Neural progenitor cell (in vitro differentiated cells): ENCODE results near the gene PPP6R1. TPM values are rescaled to one million over a fixed set of nuclear protein-coding genes. Genes with fewer than 3 reads are reported as not detected.

Source experiments
- DNase-seq: peaks from one replicate; pipeline ENCODE4 v3.0.0-alpha.2; 2016; ENCODE audit warnings: low spot score
- H2AFZ ChIP-seq: fragments of 200-600 bp; sonication (generic); replicated peaks from 2 replicates; pipeline ENCODE4 v1.6.1; 2016; ENCODE audit warnings: antibody characterized with exemption
- H3F3A ChIP-seq: fragments of 200-600 bp; sonication (generic); 2 replicates; pipeline ENCODE4 v1.6.1; 2016; ENCODE audit warnings: antibody characterized with exemption, low read depth
- H3K27ac ChIP-seq: fragments of 200-600 bp; sonication (generic); 2 replicates; pipeline ENCODE4 v1.5.1; 2016; ENCODE audit warnings: mild to moderate bottlenecking
- H3K27me3 ChIP-seq: fragments of 200-600 bp; sonication (generic); 2 replicates; pipeline ENCODE4 v1.6.1; 2016; ENCODE audit warnings: mild to moderate bottlenecking, moderate library complexity
- H3K36me3 ChIP-seq: fragments of 200-600 bp; sonication (generic); 2 replicates; pipeline ENCODE4 v1.5.1; 2016
- H3K4me1 ChIP-seq: fragments of 200-600 bp; sonication (generic); 2 replicates; pipeline ENCODE4 v1.6.1; 2016; ENCODE audit warnings: mixed run types
- H3K4me2 ChIP-seq: fragments of 200-600 bp; sonication (generic); 2 replicates; pipeline ENCODE4 v1.6.1; 2016
- H3K4me3 ChIP-seq: fragments of 200-600 bp; sonication (generic); 2 replicates; pipeline ENCODE4 v1.5.1; 2016
- H3K79me2 ChIP-seq: fragments of 200-600 bp; sonication (generic); 2 replicates; pipeline ENCODE4 v1.6.1; 2016; ENCODE audit warnings: low read depth
- H3K9ac ChIP-seq: fragments of 200-600 bp; sonication (generic); 2 replicates; pipeline ENCODE4 v1.6.1; 2016
- H3K9me3 ChIP-seq: fragments of 200-600 bp; sonication (generic); 2 replicates; pipeline ENCODE4 v1.5.1; 2016; ENCODE audit warnings: low read depth
- H4K20me1 ChIP-seq: fragments of 200-600 bp; sonication (generic); 2 replicates; pipeline ENCODE4 v1.6.1; 2016; ENCODE audit warnings: low read depth
- H3K27ac Mint-ChIP-seq: 3 replicates; pipeline ENCODE4 v1.8.0; 2021; ENCODE audit warnings: mixed read lengths
- H3K27me3 Mint-ChIP-seq: 2 replicates; pipeline ENCODE4 v1.8.0; 2022; ENCODE audit warnings: low read depth, mild to moderate bottlenecking, inconsistent platforms, moderate library complexity, mixed read lengths; ENCODE audit not compliant: insufficient read depth
- H3K36me3 Mint-ChIP-seq: 3 replicates; pipeline ENCODE4 v1.8.0; 2021; ENCODE audit warnings: mixed read lengths
- H3K4me1 Mint-ChIP-seq: 3 replicates; pipeline ENCODE4 v1.8.0; 2021; ENCODE audit warnings: mixed read lengths
- H3K4me3 Mint-ChIP-seq: 3 replicates; pipeline ENCODE4 v1.8.0; 2021; ENCODE audit warnings: mild to moderate bottlenecking, moderate library complexity, mixed read lengths
- H3K9me3 Mint-ChIP-seq: 3 replicates; pipeline ENCODE4 v1.8.0; 2020; ENCODE audit warnings: mixed read lengths
- CTCF ChIP-seq: fragments of 200-600 bp; sonication (generic); IDR thresholded peaks from 2 replicates; pipeline ENCODE4 v1.5.1; 2017; ENCODE audit warnings: antibody characterized with exemption, mild to moderate bottlenecking
- EZH2 ChIP-seq: fragments of 200-600 bp; sonication (generic); IDR thresholded peaks from 2 replicates; pipeline ENCODE4 v1.6.1; 2017; ENCODE audit warnings: antibody characterized with exemption, mild to moderate bottlenecking, moderate library complexity
- EZH2phosphoT487 ChIP-seq: fragments of 200-600 bp; sonication (generic); IDR thresholded peaks from 2 replicates; pipeline ENCODE4 v1.6.1; 2017; ENCODE audit warnings: antibody characterized with exemption
- total RNA-seq: library from RNA; depleted of rRNA; stranded (reverse); fragments of >200 nt; gene quantifications from 2 replicates; pipeline ENCODE4 v1.2.3, GENCODE V29; 2015; ENCODE audit warnings: low replicate concordance

Gene PPP6R1
- total RNA-seq, 1 donor from 2014 or later: 13.1 TPM

- Histone ChIP-seq H3K9ac (no peak overlapping the region), H3K4me2 (no peak overlapping the region), H3K79me2 (no peaks in the 10 kb centered on the region), H3K27ac (no peak overlapping the region), H3K9me3 (no peaks in the 10 kb centered on the region), H4K20me1 (peaks cover 8% of the 10 kb centered on the region), H3K4me3 (no peak overlapping the region), H3K27me3 (no peaks in the 10 kb centered on the region), H2AFZ (no peak overlapping the region), H3K4me1 (no peaks in the 10 kb centered on the region), H3F3A (no peaks in the 10 kb centered on the region), H3K36me3 (no peaks in the 10 kb centered on the region)
- Mint-ChIP-seq H3K4me1 (no peaks in the 10 kb centered on the region), H3K4me3 (no peak overlapping the region), H3K9me3 (no peaks in the 10 kb centered on the region), H3K36me3 (peaks cover 15% of the 10 kb centered on the region), H3K27ac (no peak overlapping the region), H3K27me3 (peaks cover 3% of the 10 kb centered on the region)
- no peak for DNase-seq
- TF ChIP-seq CTCF: no peak
- no peak for TF ChIP-seq EZH2phosphoT487
- TF ChIP-seq EZH2: no peak
Observed at GRCh38 chr19:55232286-55232602, 26.6 kb downstream of the PPP6R1 start.

- H3K9me3 ChIP-seq: no peaks in the 10 kb centered on the region
- H3K9me3 Mint-ChIP-seq: no peaks in the 10 kb centered on the region
- H3K36me3 ChIP-seq: no peaks in the 10 kb centered on the region
- no peak for TF ChIP-seq CTCF
- TF ChIP-seq EZH2phosphoT487: no peak
- no peak for TF ChIP-seq EZH2
- no peak for DNase-seq
- no peak overlapping the region for H3K4me2 ChIP-seq
- peaks cover 11% of the 10 kb centered on the region for H3K36me3 Mint-ChIP-seq
- no peak overlapping the region for H3K27ac Mint-ChIP-seq
- no peaks in the 10 kb centered on the region for H3K27me3 ChIP-seq
- H3K79me2 ChIP-seq: no peaks in the 10 kb centered on the region
- peaks cover 8% of the 10 kb centered on the region for H4K20me1 ChIP-seq
- no peaks in the 10 kb centered on the region for H3K4me1 ChIP-seq
- H3K9ac ChIP-seq: no peak overlapping the region
- no peak overlapping the region for H3K27ac ChIP-seq
- H3F3A ChIP-seq: no peaks in the 10 kb centered on the region
- H2AFZ ChIP-seq: no peak overlapping the region
- H3K4me3 ChIP-seq: no peak overlapping the region
- H3K4me3 Mint-ChIP-seq: no peak overlapping the region
- H3K4me1 Mint-ChIP-seq: no peaks in the 10 kb centered on the region
- H3K27me3 Mint-ChIP-seq: peaks cover 3% of the 10 kb centered on the region
Observed at GRCh38 chr19:55231391-55232285, 27.2 kb downstream of the PPP6R1 start.

- Histone ChIP-seq H4K20me1 (peaks cover 8% of the 10 kb centered on the region), H3K36me3 (no peaks in the 10 kb centered on the region), H3K4me2 (no peak overlapping the region), H3K9ac (no peak overlapping the region), H3K27me3 (no peaks in the 10 kb centered on the region), H3F3A (no peaks in the 10 kb centered on the region), H3K4me1 (no peaks in the 10 kb centered on the region), H3K27ac (no peak overlapping the region), H3K4me3 (no peak overlapping the region), H3K9me3 (no peaks in the 10 kb centered on the region), H3K79me2 (no peaks in the 10 kb centered on the region), H2AFZ (no peak overlapping the region)
- Mint-ChIP-seq H3K4me3 (no peak overlapping the region), H3K4me1 (no peaks in the 10 kb centered on the region), H3K9me3 (no peaks in the 10 kb centered on the region), H3K27ac (no peak overlapping the region), H3K36me3 (peaks cover 8% of the 10 kb centered on the region), H3K27me3 (peaks cover 3% of the 10 kb centered on the region)
- TF ChIP-seq EZH2phosphoT487: no peak
- no peak for TF ChIP-seq CTCF
- no peak for TF ChIP-seq EZH2
- DNase-seq: no peak
Observed at GRCh38 chr19:55230780-55231179, 28.0 kb downstream of the PPP6R1 start.
